Fibroblast of lung (primary cell): ENCODE measurements around the gene ESAM. TPM values are rescaled to one million over a fixed set of nuclear protein-coding genes. Genes with fewer than 3 reads are reported as not detected.

Experiments
- DNase-seq, 2 donors: peaks; one replicate each; pipeline versions ENCODE4 v3.0.0 to v3.0.0-alpha.2; 2010; ENCODE audit warnings: low read depth in 2 of 2
- H2AFZ ChIP-seq: 2 replicates; pipeline ENCODE4 v1.5.1; 2012; ENCODE audit warnings: low read length, control low read depth, inconsistent platforms
- H3K27ac ChIP-seq: 2 replicates; pipeline ENCODE4 v1.5.1; 2011; ENCODE audit warnings: low read length, control low read depth; ENCODE audit not compliant: insufficient read depth
- H3K27me3 ChIP-seq: 2 replicates; pipeline ENCODE4 v1.5.1; 2011; ENCODE audit warnings: mild to moderate bottlenecking, low read length; ENCODE audit not compliant: control insufficient read depth, insufficient read depth
- H3K36me3 ChIP-seq: 2 replicates; pipeline ENCODE4 v1.5.1; 2011; ENCODE audit warnings: low read length; ENCODE audit not compliant: control insufficient read depth, insufficient read depth
- H3K4me1 ChIP-seq: 2 replicates; pipeline ENCODE4 v1.5.1; 2011; ENCODE audit warnings: low read length; ENCODE audit not compliant: control insufficient read depth, insufficient read depth; ENCODE audit errors: extremely low read depth
- H3K4me2 ChIP-seq: 2 replicates; pipeline ENCODE4 v1.5.1; 2011; ENCODE audit warnings: low read length, control low read depth; ENCODE audit not compliant: insufficient read depth; ENCODE audit errors: extremely low read depth
- H3K4me3 ChIP-seq, 4 experiments: fragments of 200-600 bp in 1 of 4; sonication (generic) in 1 of 4; replicated peaks in 1 of 4; 2 replicates each; pipeline ENCODE4 v1.5.1; 2011 to 2016; ENCODE audit warnings: low read length in 4 of 4, low read depth in 3 of 4, mild to moderate bottlenecking in 3 of 4, control low read depth in 2 of 4, inconsistent platforms in 1 of 4, mixed read lengths in 1 of 4; ENCODE audit not compliant: insufficient read depth in 1 of 4; ENCODE audit errors: control extremely low read depth in 1 of 4
- H3K79me2 ChIP-seq: 2 replicates; pipeline ENCODE4 v1.5.1; 2012; ENCODE audit warnings: mild to moderate bottlenecking, low read length, inconsistent platforms; ENCODE audit not compliant: control insufficient read depth, insufficient read depth
- H3K9ac ChIP-seq: 2 replicates; pipeline ENCODE4 v1.5.1; 2011; ENCODE audit warnings: mild to moderate bottlenecking, low read length, control low read depth; ENCODE audit not compliant: insufficient read depth
- H3K9me3 ChIP-seq: 2 replicates; pipeline ENCODE4 v1.5.1; 2012; ENCODE audit warnings: low read depth, low read length; ENCODE audit not compliant: control insufficient read depth, insufficient read depth
- H4K20me1 ChIP-seq: 2 replicates; pipeline ENCODE4 v1.5.1; 2011; ENCODE audit warnings: low read length; ENCODE audit not compliant: control insufficient read depth, insufficient read depth; ENCODE audit errors: extremely low read depth
- EZH2 ChIP-seq: IDR thresholded peaks from 2 replicates; pipeline ENCODE4 v1.5.1; 2012; ENCODE audit warnings: low read length, control low read depth, mild to moderate bottlenecking; ENCODE audit errors: missing control alignments
- polyA plus RNA-seq, 2 donors: library from polyadenylated mRNA; depleted of rRNA in 1 of 2; stranded (reverse) in 1 of 2; unstranded in 1 of 2; fragments of >200 nt; gene quantifications; 2 replicates each; pipeline ENCODE4 v1.2.1, GENCODE V29; 2011 to 2012; ENCODE audit warnings: missing spikeins in 1 of 2
- total RNA-seq: library from RNA; depleted of rRNA; stranded (reverse); fragments of >200 nt; gene quantifications from 2 replicates; pipeline ENCODE4 v1.2.1, GENCODE V29; 2014
- TF ChIP-seq, protein P1 (sequence below), 2 donors: IDR thresholded peaks in 1 of 2; conservative IDR thresholded peaks in 1 of 2; 1 replicate in 1 of 2; 2 replicates in 1 of 2; pipeline ENCODE4 v1.5.1; 2011 to 2012; ENCODE audit warnings: low read length in 2 of 2, control low read depth in 1 of 2, inconsistent platforms in 1 of 2, low read depth in 1 of 2, mild to moderate bottlenecking in 1 of 2

Gene ESAM
- total and polyA plus RNA-seq, 2 donors (not counting 1 experiment from before 2014, with no cell fraction given): under 0.01 to 2.7 TPM

DNA sequence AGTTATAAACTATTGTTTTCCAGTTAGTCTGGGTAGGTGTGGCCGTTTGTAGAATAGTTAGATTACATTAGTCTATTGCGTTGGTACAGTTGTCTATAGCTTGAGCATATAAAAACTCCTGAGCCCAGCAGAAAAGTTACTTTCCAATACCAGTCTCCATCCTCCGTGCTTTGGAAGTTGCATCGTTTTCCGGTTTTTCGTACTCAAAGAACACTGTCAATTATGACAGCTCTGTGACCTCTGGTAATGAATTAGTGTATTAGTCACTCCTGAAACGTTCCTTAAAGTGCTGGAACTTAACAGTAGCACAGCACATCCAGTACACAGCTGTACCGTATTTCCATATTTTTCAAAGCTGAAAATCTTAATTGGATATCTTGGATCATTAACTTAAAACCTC lies 38.9 kb upstream of the ESAM start:
- H3K79me2 ChIP-seq: peaks cover 41% of the 10 kb centered on the region
- TF ChIP-seq, protein P1, sequence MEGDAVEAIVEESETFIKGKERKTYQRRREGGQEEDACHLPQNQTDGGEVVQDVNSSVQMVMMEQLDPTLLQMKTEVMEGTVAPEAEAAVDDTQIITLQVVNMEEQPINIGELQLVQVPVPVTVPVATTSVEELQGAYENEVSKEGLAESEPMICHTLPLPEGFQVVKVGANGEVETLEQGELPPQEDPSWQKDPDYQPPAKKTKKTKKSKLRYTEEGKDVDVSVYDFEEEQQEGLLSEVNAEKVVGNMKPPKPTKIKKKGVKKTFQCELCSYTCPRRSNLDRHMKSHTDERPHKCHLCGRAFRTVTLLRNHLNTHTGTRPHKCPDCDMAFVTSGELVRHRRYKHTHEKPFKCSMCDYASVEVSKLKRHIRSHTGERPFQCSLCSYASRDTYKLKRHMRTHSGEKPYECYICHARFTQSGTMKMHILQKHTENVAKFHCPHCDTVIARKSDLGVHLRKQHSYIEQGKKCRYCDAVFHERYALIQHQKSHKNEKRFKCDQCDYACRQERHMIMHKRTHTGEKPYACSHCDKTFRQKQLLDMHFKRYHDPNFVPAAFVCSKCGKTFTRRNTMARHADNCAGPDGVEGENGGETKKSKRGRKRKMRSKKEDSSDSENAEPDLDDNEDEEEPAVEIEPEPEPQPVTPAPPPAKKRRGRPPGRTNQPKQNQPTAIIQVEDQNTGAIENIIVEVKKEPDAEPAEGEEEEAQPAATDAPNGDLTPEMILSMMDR (conservative IDR thresholded peaks at IDR 0.05 in 1 of 2, IDR thresholded peaks at IDR 0.05 in 1 of 2; ENCODE audit: low read depth in 1 of 2, low read length in 2 of 2): no peak
- no peak for TF ChIP-seq EZH2
- no peaks in the 10 kb centered on the region for H3K27me3 ChIP-seq
- H3K9ac ChIP-seq: no peak overlapping the region
- H2AFZ ChIP-seq: peak overlapping the region; percentile 34
- DNase-seq: peak; percentile 59 to 66
- H3K27ac ChIP-seq: peak overlapping the region; percentile 99
- no peaks in the 10 kb centered on the region for H3K9me3 ChIP-seq
- H3K4me2 ChIP-seq: peak overlapping the region; percentile 73
- peaks cover 11% of the 10 kb centered on the region for H3K4me1 ChIP-seq
- H4K20me1 ChIP-seq: no peaks in the 10 kb centered on the region
- H3K36me3 ChIP-seq: no peaks in the 10 kb centered on the region
- H3K4me3 ChIP-seq: peak overlapping the region; percentile 60 to 94 (median 89)

DNA sequence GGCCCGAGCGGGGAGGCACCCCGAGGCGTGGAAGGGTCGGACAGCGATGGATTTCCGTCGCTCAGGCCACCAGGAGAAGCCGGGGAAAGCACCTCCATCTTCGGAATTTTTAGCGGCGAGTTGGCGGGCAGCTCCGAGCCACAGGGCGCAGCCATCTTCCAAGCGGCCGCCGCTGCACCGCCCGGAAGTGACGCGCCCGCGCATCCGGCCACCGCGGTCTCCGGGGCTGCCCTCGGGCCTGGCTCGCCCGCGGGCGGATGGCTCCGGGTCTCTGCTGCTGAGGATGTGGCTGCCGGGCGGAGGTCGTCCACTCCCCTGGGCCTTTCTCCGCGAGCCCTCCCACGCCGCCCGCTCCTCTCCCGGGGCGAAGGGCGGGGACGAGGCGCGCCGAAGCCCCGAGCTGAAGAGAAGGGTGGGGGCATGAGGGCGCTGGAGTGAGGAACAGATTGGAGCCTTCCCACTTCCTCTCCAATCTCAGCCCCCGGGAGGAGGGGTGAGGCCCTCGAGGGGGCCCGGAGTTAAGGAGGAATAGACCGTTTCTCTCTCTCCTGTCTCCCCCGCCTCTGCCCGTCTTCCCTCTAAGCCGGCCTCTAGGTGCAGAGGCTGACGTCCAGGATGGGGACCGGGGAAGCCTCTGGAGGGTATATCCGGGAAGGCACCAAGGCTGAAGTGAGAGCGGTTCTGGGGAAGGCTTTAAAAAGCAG lies 38.3 kb upstream of the ESAM start, which contains the start of gene MSANTD2:
MSANTD2 (minus strand) TSS at position 181 of the 704 bp plus-strand sequence; CDS start at position 155, 26 bp downstream.
- Histone ChIP-seq H3K9me3 (no peaks in the 10 kb centered on the region), H3K36me3 (no peaks in the 10 kb centered on the region), H3K79me2 (peaks cover 46% of the 10 kb centered on the region), H3K4me2 (peak within 1 kb of the TSS; percentile 93), H3K27me3 (no peaks in the 10 kb centered on the region), H2AFZ (peak within 1 kb of the TSS; percentile 77), H3K4me3 (peak within 1 kb of the TSS; percentile 60 to 94 (median 89)), H3K27ac (peak within 1 kb of the TSS; percentile 99), H3K9ac (peak within 1 kb of the TSS; percentile 100), H3K4me1 (peaks cover 11% of the 10 kb centered on the region), H4K20me1 (no peaks in the 10 kb centered on the region)
- DNase-seq: peak; percentile 82 to 86
- TF ChIP-seq EZH2: no peak
- TF ChIP-seq, protein P1 (conservative IDR thresholded peaks at IDR 0.05 in 1 of 2, IDR thresholded peaks at IDR 0.05 in 1 of 2; ENCODE audit: low read depth in 1 of 2, low read length in 2 of 2): no peak

DNA sequence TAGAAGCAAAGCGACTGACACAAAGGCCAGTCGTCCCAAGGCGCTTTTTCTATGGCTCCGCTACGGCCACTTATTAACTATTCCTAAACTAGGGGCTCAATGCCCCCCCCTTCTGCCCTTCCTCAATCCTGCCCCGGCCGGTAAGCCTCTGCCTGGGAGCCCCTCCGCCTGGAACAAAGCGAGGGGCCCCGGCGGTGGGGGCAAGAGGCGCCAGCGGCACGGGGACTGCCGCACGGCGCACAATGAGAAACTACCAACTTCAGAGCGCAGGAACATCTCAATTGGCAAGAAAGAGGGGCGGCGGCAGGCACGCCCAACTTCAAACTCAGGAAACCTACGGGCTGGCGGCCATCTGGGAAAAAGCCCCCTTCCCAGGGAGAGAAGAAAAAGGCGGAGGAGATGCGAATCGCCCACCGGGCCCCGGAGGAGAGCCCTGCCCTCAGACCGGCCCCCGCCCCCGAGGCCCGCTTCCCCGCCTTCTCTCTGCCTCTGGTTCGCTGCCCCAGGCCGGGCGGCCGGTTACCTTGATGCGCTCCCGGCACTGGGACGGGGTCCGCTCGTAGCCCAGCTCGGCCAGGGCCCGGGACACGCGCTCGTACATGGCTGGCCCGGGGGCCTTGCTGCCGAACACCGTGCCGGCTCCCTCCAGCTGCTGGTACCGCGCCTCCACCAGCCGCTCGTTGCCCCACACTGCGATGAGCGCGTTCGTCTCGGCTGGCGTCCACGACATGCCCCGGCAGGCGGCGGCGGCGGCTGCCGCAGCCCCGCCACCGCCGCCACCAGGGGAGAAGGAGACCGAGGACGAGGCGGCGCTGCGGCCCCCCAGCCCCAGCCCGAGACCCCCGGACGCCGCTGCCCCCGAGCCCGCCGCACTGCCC lies 37.5 kb upstream of the ESAM start:
- Histone ChIP-seq H3K4me1 (peaks cover 11% of the 10 kb centered on the region), H3K79me2 (peaks cover 52% of the 10 kb centered on the region), H3K9ac (peak overlapping the region; percentile 100), H3K27me3 (no peaks in the 10 kb centered on the region), H4K20me1 (no peaks in the 10 kb centered on the region), H3K4me2 (peak overlapping the region; percentile 93), H3K4me3 (peak overlapping the region; percentile 60 to 94 (median 88)), H3K36me3 (no peaks in the 10 kb centered on the region), H3K9me3 (no peaks in the 10 kb centered on the region), H2AFZ (peak overlapping the region; percentile 77), H3K27ac (peak overlapping the region; percentile 99)
- DNase-seq: peak; percentile 21 to 25
- TF ChIP-seq EZH2: no peak
- TF ChIP-seq, protein P1 (conservative IDR thresholded peaks at IDR 0.05 in 1 of 2, IDR thresholded peaks at IDR 0.05 in 1 of 2; ENCODE audit: low read depth in 1 of 2, low read length in 2 of 2): no peak
